WTC11 (cell line): ENCODE data around the gene MYLK. TPM values are rescaled to one million over a fixed set of nuclear protein-coding genes. Genes with fewer than 3 reads are reported as not detected.

Source experiments
- ATAC-seq: fragments of 200-7000 bp; cut with Tn5 transposase; 2 replicates; pipeline ENCODE4 v1.10.0; 2021; ENCODE audit warnings: mild to moderate bottlenecking, moderate library complexity
- CTCF ChIA-PET: fragments of 300-600 bp; sonication (Branson Sonifier 250); formaldehyde crosslinking; loops from one replicate; lab custom pipeline; 2021; ENCODE audit warnings: antibody characterized with exemption; lab: Charles Lee
- POLR2A ChIA-PET: fragments of 350-600 bp; sonication (Branson Sonifier 250); formaldehyde crosslinking; loops from one replicate; lab custom pipeline; 2021; ENCODE audit warnings: antibody characterized with exemption; lab: Charles Lee
- DNase-seq: peaks from one replicate; pipeline ENCODE4 v3.0.0; 2021; ENCODE audit warnings: low spot score
- H3K27ac Mint-ChIP-seq: 2 replicates; pipeline ENCODE4 v1.8.0; 2021; ENCODE audit warnings: mixed read lengths
- H3K27me3 Mint-ChIP-seq: 2 replicates; pipeline ENCODE4 v1.8.0; 2021; ENCODE audit warnings: low read depth, mild to moderate bottlenecking, moderate library complexity, mixed read lengths
- H3K36me3 Mint-ChIP-seq: 2 replicates; pipeline ENCODE4 v1.8.0; 2021; ENCODE audit warnings: mixed read lengths
- H3K4me1 Mint-ChIP-seq: 2 replicates; pipeline ENCODE4 v1.8.0; 2022; ENCODE audit warnings: mixed read lengths
- H3K4me3 Mint-ChIP-seq: 2 replicates; pipeline ENCODE4 v1.8.0; 2021; ENCODE audit warnings: mild to moderate bottlenecking, moderate library complexity, mixed read lengths
- H3K9me3 Mint-ChIP-seq: 2 replicates; pipeline ENCODE4 v1.8.0; 2021; ENCODE audit warnings: mixed read lengths
- AFF4 ChIP-seq: sonication (generic); formaldehyde crosslinking; IDR thresholded peaks from 2 replicates; pipeline ENCODE4 v1.8.1; 2023; ENCODE audit warnings: mild to moderate bottlenecking, missing genetic modification reagents, borderline replicate concordance
- ESRRA ChIP-seq: sonication (generic); formaldehyde crosslinking; IDR thresholded peaks from 2 replicates; pipeline ENCODE4 v1.8.1; 2022; ENCODE audit warnings: mild to moderate bottlenecking, missing genetic modification reagents, borderline replicate concordance
- FOXJ3 ChIP-seq: sonication (generic); formaldehyde crosslinking; IDR thresholded peaks from 2 replicates; pipeline ENCODE4 v1.9.0; 2021; ENCODE audit warnings: missing genetic modification reagents, mild to moderate bottlenecking, borderline replicate concordance
- FOXK1 ChIP-seq: sonication (generic); formaldehyde crosslinking; IDR thresholded peaks from 2 replicates; pipeline ENCODE4 v1.8.0; 2022; ENCODE audit warnings: mild to moderate bottlenecking, moderate library complexity, missing genetic modification reagents
- GABPB1 ChIP-seq: sonication (generic); formaldehyde crosslinking; IDR thresholded peaks from 2 replicates; pipeline ENCODE4 v1.8.1; 2023; ENCODE audit warnings: mild to moderate bottlenecking, missing genetic modification reagents
- GTF2I ChIP-seq: fragments of 250-450 bp; sonication (Bioruptor Pico); conservative IDR thresholded peaks from 2 replicates; pipeline ENCODE4 v1.4.0; 2021; ENCODE audit warnings: mild to moderate bottlenecking
- HMGA2 ChIP-seq: fragments of 250-450 bp; sonication (Bioruptor Pico); IDR thresholded peaks from 2 replicates; pipeline ENCODE4 v1.4.0; 2021; ENCODE audit warnings: mild to moderate bottlenecking, moderate library complexity
- IRF1 ChIP-seq: sonication (generic); formaldehyde crosslinking; IDR thresholded peaks from 2 replicates; pipeline ENCODE4 v1.8.0; 2023; ENCODE audit warnings: missing genetic modification reagents
- KAT7 ChIP-seq: sonication (generic); formaldehyde crosslinking; IDR thresholded peaks from 2 replicates; pipeline ENCODE4 v1.8.1; 2023; ENCODE audit warnings: missing genetic modification reagents, mild to moderate bottlenecking, borderline replicate concordance
- NFYB ChIP-seq: sonication (generic); formaldehyde crosslinking; conservative IDR thresholded peaks from 2 replicates; pipeline ENCODE4 v1.8.0; 2022; ENCODE audit warnings: low read depth, missing genetic modification reagents
- NR2C2 ChIP-seq: sonication (generic); formaldehyde crosslinking; IDR thresholded peaks from 2 replicates; pipeline ENCODE4 v1.8.0; 2022; ENCODE audit warnings: mild to moderate bottlenecking, missing genetic modification reagents
- TCF7 ChIP-seq: sonication (generic); formaldehyde crosslinking; IDR thresholded peaks from 2 replicates; pipeline ENCODE4 v1.8.0; 2022; ENCODE audit warnings: mild to moderate bottlenecking, low read depth, missing genetic modification reagents, moderate library complexity
- ZBTB43 ChIP-seq: sonication (generic); formaldehyde crosslinking; IDR thresholded peaks from 2 replicates; pipeline ENCODE4 v1.8.1; 2023; ENCODE audit warnings: mild to moderate bottlenecking, missing genetic modification reagents
- ZNF219 ChIP-seq: sonication (generic); formaldehyde crosslinking; IDR thresholded peaks from 2 replicates; pipeline ENCODE4 v1.8.0; 2023; ENCODE audit warnings: missing genetic modification reagents, mild to moderate bottlenecking, borderline replicate concordance
- ZNF232 ChIP-seq: sonication (generic); formaldehyde crosslinking; IDR thresholded peaks from 2 replicates; pipeline ENCODE4 v1.8.0; 2022; ENCODE audit warnings: mild to moderate bottlenecking, missing genetic modification reagents
- total RNA-seq: library from RNA; stranded (reverse); gene quantifications from 3 replicates; pipeline ENCODE4 v1.2.3, GENCODE V29; 2021
- TF ChIP-seq, protein P1 (sequence below): sonication (generic); formaldehyde crosslinking; conservative IDR thresholded peaks from 2 replicates; pipeline ENCODE4 v1.8.1; 2022; ENCODE audit warnings: mild to moderate bottlenecking, missing genetic modification reagents
- TF ChIP-seq, protein P2 (sequence below): sonication (generic); formaldehyde crosslinking; IDR thresholded peaks from 2 replicates; pipeline ENCODE4 v1.8.0; 2022; ENCODE audit warnings: missing genetic modification reagents
- TF ChIP-seq, protein P3 (sequence below): fragments of 250-450 bp; sonication (Bioruptor Pico); IDR thresholded peaks from 2 replicates; pipeline ENCODE4 v1.9.0; 2021; ENCODE audit warnings: mild to moderate bottlenecking

The MYLK gene
- total RNA-seq, 1 experiment from 2014 or later, result 10.4 TPM

DNA sequence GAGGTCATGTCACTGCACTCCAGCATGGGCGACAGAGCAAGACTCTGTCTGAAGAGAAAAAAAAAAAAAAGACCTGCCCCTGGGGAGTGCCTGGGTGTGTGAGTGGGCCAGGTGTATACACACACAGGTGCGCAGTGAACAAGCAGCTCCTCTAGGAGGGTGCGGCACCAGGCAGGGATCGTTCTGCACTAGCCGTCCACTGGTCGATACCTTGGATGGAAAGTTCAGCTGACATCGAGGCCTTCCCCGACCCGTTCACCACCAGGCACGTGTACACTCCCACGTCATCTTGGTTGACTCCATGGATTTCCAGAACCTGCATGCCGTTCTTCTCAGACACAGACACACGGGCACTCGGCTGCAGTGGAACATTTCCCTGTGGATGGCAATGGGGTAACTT, 147.0 kb downstream of the MYLK start:
- DNase-seq (no peak), ATAC-seq (no peak)
- H3K36me3 Mint-ChIP-seq, result no peaks in the 10 kb centered on the region
- ChIA-PET POLR2A (no interaction called here), CTCF (no interaction called here)
- TF ChIP-seq IRF1, result no peak
- TF ChIP-seq, protein P1, sequence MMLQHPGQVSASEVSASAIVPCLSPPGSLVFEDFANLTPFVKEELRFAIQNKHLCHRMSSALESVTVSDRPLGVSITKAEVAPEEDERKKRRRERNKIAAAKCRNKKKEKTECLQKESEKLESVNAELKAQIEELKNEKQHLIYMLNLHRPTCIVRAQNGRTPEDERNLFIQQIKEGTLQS (CRISPR knock-in tag), result no peak
- no peak for TF ChIP-seq FOXJ3
- TF ChIP-seq TCF7 (CRISPR knock-in tag), result no peak
- TF ChIP-seq, protein P2, sequence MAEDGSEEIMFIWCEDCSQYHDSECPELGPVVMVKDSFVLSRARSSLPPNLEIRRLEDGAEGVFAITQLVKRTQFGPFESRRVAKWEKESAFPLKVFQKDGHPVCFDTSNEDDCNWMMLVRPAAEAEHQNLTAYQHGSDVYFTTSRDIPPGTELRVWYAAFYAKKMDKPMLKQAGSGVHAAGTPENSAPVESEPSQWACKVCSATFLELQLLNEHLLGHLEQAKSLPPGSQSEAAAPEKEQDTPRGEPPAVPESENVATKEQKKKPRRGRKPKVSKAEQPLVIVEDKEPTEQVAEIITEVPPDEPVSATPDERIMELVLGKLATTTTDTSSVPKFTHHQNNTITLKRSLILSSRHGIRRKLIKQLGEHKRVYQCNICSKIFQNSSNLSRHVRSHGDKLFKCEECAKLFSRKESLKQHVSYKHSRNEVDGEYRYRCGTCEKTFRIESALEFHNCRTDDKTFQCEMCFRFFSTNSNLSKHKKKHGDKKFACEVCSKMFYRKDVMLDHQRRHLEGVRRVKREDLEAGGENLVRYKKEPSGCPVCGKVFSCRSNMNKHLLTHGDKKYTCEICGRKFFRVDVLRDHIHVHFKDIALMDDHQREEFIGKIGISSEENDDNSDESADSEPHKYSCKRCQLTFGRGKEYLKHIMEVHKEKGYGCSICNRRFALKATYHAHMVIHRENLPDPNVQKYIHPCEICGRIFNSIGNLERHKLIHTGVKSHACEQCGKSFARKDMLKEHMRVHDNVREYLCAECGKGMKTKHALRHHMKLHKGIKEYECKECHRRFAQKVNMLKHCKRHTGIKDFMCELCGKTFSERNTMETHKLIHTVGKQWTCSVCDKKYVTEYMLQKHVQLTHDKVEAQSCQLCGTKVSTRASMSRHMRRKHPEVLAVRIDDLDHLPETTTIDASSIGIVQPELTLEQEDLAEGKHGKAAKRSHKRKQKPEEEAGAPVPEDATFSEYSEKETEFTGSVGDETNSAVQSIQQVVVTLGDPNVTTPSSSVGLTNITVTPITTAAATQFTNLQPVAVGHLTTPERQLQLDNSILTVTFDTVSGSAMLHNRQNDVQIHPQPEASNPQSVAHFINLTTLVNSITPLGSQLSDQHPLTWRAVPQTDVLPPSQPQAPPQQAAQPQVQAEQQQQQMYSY (CRISPR knock-in tag), result no peak
- no peak for TF ChIP-seq ZNF232 (CRISPR knock-in tag)
- no peak for TF ChIP-seq KAT7
- TF ChIP-seq, protein P3, sequence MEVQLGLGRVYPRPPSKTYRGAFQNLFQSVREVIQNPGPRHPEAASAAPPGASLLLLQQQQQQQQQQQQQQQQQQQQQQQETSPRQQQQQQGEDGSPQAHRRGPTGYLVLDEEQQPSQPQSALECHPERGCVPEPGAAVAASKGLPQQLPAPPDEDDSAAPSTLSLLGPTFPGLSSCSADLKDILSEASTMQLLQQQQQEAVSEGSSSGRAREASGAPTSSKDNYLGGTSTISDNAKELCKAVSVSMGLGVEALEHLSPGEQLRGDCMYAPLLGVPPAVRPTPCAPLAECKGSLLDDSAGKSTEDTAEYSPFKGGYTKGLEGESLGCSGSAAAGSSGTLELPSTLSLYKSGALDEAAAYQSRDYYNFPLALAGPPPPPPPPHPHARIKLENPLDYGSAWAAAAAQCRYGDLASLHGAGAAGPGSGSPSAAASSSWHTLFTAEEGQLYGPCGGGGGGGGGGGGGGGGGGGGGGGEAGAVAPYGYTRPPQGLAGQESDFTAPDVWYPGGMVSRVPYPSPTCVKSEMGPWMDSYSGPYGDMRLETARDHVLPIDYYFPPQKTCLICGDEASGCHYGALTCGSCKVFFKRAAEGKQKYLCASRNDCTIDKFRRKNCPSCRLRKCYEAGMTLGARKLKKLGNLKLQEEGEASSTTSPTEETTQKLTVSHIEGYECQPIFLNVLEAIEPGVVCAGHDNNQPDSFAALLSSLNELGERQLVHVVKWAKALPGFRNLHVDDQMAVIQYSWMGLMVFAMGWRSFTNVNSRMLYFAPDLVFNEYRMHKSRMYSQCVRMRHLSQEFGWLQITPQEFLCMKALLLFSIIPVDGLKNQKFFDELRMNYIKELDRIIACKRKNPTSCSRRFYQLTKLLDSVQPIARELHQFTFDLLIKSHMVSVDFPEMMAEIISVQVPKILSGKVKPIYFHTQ (CRISPR knock-in tag), result no peak
- no peak for TF ChIP-seq ZBTB43
- no peak for TF ChIP-seq ESRRA (CRISPR knock-in tag)
- no peak for TF ChIP-seq FOXK1 (CRISPR knock-in tag)
- TF ChIP-seq HMGA2 (CRISPR knock-in tag), result no peak
- no peak for TF ChIP-seq NFYB (CRISPR knock-in tag)
- no peak for TF ChIP-seq GTF2I (CRISPR knock-in tag)
- TF ChIP-seq NR2C2 (CRISPR knock-in tag), result no peak
- no peak for TF ChIP-seq GABPB1 (CRISPR knock-in tag)
- no peak for TF ChIP-seq AFF4
- no peak for TF ChIP-seq ZNF219 (CRISPR knock-in tag)
- H3K27me3 Mint-ChIP-seq, result no peaks in the 10 kb centered on the region
- H3K4me3 Mint-ChIP-seq, result no peak overlapping the region
- H3K27ac Mint-ChIP-seq, result no peak overlapping the region
- H3K4me1 Mint-ChIP-seq, result no peaks in the 10 kb centered on the region
- no peaks in the 10 kb centered on the region for H3K9me3 Mint-ChIP-seq
